Rectal smooth muscle tissue (tissue), 1 donor: ENCODE data around the gene KIF20B.

Experiments
- H3K27ac ChIP-seq: one replicate; pipeline ENCODE4 v1.7.0; 2013; ENCODE audit warnings: low read depth, low read length, inconsistent platforms
- H3K27me3 ChIP-seq: one replicate; pipeline ENCODE4 v1.7.0; 2013; ENCODE audit warnings: low read length; ENCODE audit not compliant: control insufficient read depth, insufficient read depth
- H3K36me3 ChIP-seq: one replicate; pipeline ENCODE4 v1.7.0; 2013; ENCODE audit warnings: low read length; ENCODE audit not compliant: control insufficient read depth, insufficient read depth
- H3K4me1 ChIP-seq: one replicate; pipeline ENCODE4 v1.7.0; 2013; ENCODE audit warnings: low read length; ENCODE audit not compliant: control insufficient read depth, insufficient read depth
- H3K4me3 ChIP-seq: one replicate; pipeline ENCODE4 v1.7.0; 2013; ENCODE audit warnings: low read length
- H3K9ac ChIP-seq: one replicate; pipeline ENCODE4 v1.7.0; 2013; ENCODE audit warnings: low read length

The KIF20B gene

GRCh38 chr10:89665302-89665701 lies 36.1 kb upstream of the KIF20B start:
- H3K4me3 ChIP-seq: no peak overlapping the region
- H3K4me1 ChIP-seq: no peaks in the 10 kb centered on the region
- no peaks in the 10 kb centered on the region for H3K36me3 ChIP-seq
- H3K27me3 ChIP-seq: no peaks in the 10 kb centered on the region
- H3K27ac ChIP-seq: no peak overlapping the region
- no peak overlapping the region for H3K9ac ChIP-seq

GRCh38 chr10:89666138-89666537 lies 35.3 kb upstream of the KIF20B start:
- Histone ChIP-seq H3K36me3 (no peaks in the 10 kb centered on the region), H3K4me3 (no peak overlapping the region), H3K27ac (no peak overlapping the region), H3K9ac (no peak overlapping the region), H3K27me3 (no peaks in the 10 kb centered on the region), H3K4me1 (no peaks in the 10 kb centered on the region)

GRCh38 chr10:89668386-89669071 lies 32.9 kb upstream of the KIF20B start:
- Histone ChIP-seq H3K9ac (no peak overlapping the region), H3K27ac (no peak overlapping the region), H3K27me3 (no peaks in the 10 kb centered on the region), H3K4me3 (no peak overlapping the region), H3K36me3 (no peaks in the 10 kb centered on the region), H3K4me1 (no peaks in the 10 kb centered on the region)

- Histone ChIP-seq H3K36me3 (no peaks in the 10 kb centered on the region), H3K4me1 (no peaks in the 10 kb centered on the region), H3K27ac (no peak overlapping the region), H3K4me3 (no peak overlapping the region), H3K9ac (no peak overlapping the region), H3K27me3 (no peaks in the 10 kb centered on the region)
Measured at GRCh38 chr10:89669985-89670384, 31.4 kb upstream of the KIF20B start.

- Histone ChIP-seq H3K27ac (no peak overlapping the region), H3K27me3 (no peaks in the 10 kb centered on the region), H3K9ac (no peak overlapping the region), H3K36me3 (no peaks in the 10 kb centered on the region), H3K4me3 (no peak overlapping the region), H3K4me1 (no peaks in the 10 kb centered on the region)
Measured at GRCh38 chr10:89670926-89671325, 30.5 kb upstream of the KIF20B start.

GRCh38 chr10:89677341-89677740 lies 24.0 kb upstream of the KIF20B start:
- Histone ChIP-seq H3K4me3 (no peak overlapping the region), H3K27me3 (no peaks in the 10 kb centered on the region), H3K9ac (no peak overlapping the region), H3K36me3 (no peaks in the 10 kb centered on the region), H3K4me1 (no peaks in the 10 kb centered on the region), H3K27ac (no peak overlapping the region)

GRCh38 chr10:89679986-89680385 lies 21.4 kb upstream of the KIF20B start:
- no peak overlapping the region for H3K27ac ChIP-seq
- no peaks in the 10 kb centered on the region for H3K27me3 ChIP-seq
- H3K4me3 ChIP-seq: no peak overlapping the region
- no peaks in the 10 kb centered on the region for H3K4me1 ChIP-seq
- no peak overlapping the region for H3K9ac ChIP-seq
- no peaks in the 10 kb centered on the region for H3K36me3 ChIP-seq

GRCh38 chr10:89683883-89684282 lies 17.5 kb upstream of the KIF20B start:
- Histone ChIP-seq H3K27me3 (no peaks in the 10 kb centered on the region), H3K36me3 (no peaks in the 10 kb centered on the region), H3K4me1 (no peaks in the 10 kb centered on the region), H3K27ac (no peak overlapping the region), H3K9ac (no peak overlapping the region), H3K4me3 (no peak overlapping the region)

GRCh38 chr10:89684604-89685003 lies 16.8 kb upstream of the KIF20B start:
- H3K4me3 ChIP-seq: no peak overlapping the region
- H3K27ac ChIP-seq: no peak overlapping the region
- H3K9ac ChIP-seq: no peak overlapping the region
- H3K4me1 ChIP-seq: no peaks in the 10 kb centered on the region
- no peaks in the 10 kb centered on the region for H3K27me3 ChIP-seq
- H3K36me3 ChIP-seq: no peaks in the 10 kb centered on the region

- Histone ChIP-seq H3K27ac (no peak overlapping the region), H3K4me1 (no peaks in the 10 kb centered on the region), H3K9ac (no peak overlapping the region), H3K4me3 (no peak overlapping the region), H3K36me3 (no peaks in the 10 kb centered on the region), H3K27me3 (no peaks in the 10 kb centered on the region)
Measured at GRCh38 chr10:89685936-89686335, 15.5 kb upstream of the KIF20B start.

- H3K27me3 ChIP-seq: no peaks in the 10 kb centered on the region
- no peak overlapping the region for H3K27ac ChIP-seq
- no peaks in the 10 kb centered on the region for H3K4me1 ChIP-seq
- H3K9ac ChIP-seq: no peak overlapping the region
- no peak overlapping the region for H3K4me3 ChIP-seq
- H3K36me3 ChIP-seq: no peaks in the 10 kb centered on the region
Measured at GRCh38 chr10:89690027-89690426, 11.4 kb upstream of the KIF20B start.

- Histone ChIP-seq H3K9ac (no peak overlapping the region), H3K27me3 (no peaks in the 10 kb centered on the region), H3K4me3 (no peak overlapping the region), H3K27ac (no peak overlapping the region), H3K36me3 (no peaks in the 10 kb centered on the region), H3K4me1 (no peaks in the 10 kb centered on the region)
Measured at GRCh38 chr10:89692416-89692815, 9.0 kb upstream of the KIF20B start.

- Histone ChIP-seq H3K4me3 (no peak overlapping the region), H3K36me3 (no peaks in the 10 kb centered on the region), H3K4me1 (no peaks in the 10 kb centered on the region), H3K27me3 (no peaks in the 10 kb centered on the region), H3K9ac (no peak overlapping the region), H3K27ac (no peak overlapping the region)
Measured at GRCh38 chr10:89693176-89693575, 8.2 kb upstream of the KIF20B start.
